Measurements from ENCODE around the gene RTN4RL1.
A peak's percentile ranks its signal among the peaks of the same experiment; 100 is the strongest.

The RTN4RL1 gene

GRCh38 chr17:2048805-2049204 lies 23.7 kb upstream of the RTN4RL1 start:
- DNase-seq = no peak

DNA sequence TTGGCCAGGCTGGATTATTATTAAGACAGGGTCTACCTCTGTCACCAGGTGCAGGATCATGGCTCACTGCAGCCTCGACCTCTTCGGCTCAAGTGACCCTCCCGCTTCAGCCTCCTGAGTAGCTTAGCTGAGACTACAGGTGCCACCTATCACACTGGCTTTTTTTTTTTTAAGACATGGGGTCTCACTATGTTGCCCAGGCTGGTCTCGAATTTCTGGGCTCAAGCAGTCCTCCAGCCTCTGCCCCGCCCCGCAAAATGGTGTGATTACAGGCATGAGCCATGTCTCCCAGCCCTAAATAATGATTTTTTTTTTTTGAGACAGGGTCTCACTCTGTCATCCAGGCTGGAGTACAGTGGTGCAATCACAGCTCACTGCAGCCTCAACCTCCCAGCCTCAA lies 22.5 kb upstream of the RTN4RL1 start:
- DNase-seq = no peak

- DNase-seq = no peak
Measured at GRCh38 chr17:2044263-2044894, 19.2 kb upstream of the RTN4RL1 start.

- no peak for DNase-seq
Measured at GRCh38 chr17:2043785-2044184, 18.7 kb upstream of the RTN4RL1 start.

- no peak for DNase-seq
Measured at GRCh38 chr17:2042933-2043332, 17.8 kb upstream of the RTN4RL1 start.

DNA sequence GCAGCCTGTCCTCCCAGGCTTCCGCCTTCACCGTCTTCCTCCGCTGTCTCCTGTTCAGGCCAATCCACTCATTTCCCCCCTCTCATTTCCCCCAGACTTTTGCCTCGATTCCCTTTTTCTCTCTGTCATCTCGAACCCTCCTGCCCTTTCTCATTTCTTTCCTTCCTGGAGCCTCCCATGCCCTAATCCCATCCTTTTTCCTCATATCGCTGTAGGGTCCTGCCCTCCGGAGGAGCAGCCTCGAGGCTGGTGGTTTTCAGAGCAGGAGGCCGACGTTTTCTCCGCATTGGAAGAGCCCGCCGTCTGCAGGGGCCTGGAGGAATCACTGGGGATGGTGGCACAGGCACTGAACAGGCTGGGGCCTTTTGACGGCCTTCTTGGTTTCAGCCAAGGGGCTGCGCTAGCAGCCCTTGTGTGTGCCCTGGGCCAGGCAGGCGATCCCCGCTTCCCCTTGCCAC lies 17.3 kb upstream of the RTN4RL1 start:
- DNase-seq = peak in 4 of 51 donors; percentile 44 to 64 (median 55)

- DNase-seq = peak; percentile 34 to 96 (median 89)
Measured at GRCh38 chr17:2041561-2042389, 16.6 kb upstream of the RTN4RL1 start, which contains the start of gene OVCA2. Gene OVCA2 (plus strand): TSS chr17:2042022. CDS start chr17:2042048, 26 bp downstream.

- DNase-seq = peak in 5 of 51 donors; percentile 28 to 79 (median 64)
Measured at GRCh38 chr17:2040942-2041560, 15.9 kb upstream of the RTN4RL1 start.

DNA sequence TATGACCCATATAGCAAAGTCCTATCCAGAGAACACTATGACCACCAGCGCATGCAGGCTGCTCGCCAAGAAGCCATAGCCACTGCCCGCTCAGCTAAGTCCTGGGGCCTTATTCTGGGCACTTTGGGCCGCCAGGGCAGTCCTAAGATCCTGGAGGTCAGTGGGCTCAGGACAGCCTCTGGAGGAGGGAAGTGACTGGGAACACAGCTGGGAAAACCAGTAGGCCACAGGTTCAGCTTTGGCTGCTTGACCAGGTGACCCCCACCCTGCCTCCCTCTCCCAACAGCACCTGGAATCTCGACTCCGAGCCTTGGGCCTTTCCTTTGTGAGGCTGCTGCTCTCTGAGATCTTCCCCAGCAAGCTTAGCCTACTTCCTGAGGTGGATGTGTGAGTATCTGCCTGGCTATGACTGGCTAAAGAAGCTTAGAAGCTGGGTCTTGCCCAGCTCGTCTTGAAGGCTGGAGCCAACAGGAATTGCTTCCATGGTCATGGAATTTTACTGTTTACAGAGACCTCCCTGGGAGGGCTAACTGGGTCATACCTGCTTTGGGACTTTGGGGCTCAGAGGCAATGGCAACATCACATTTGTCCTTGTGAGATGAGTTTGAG lies 15.2 kb upstream of the RTN4RL1 start:
- no peak for DNase-seq

- no peak for DNase-seq
Measured at GRCh38 chr17:2037155-2037554, 12.0 kb upstream of the RTN4RL1 start.

GRCh38 chr17:2035541-2036488 lies 10.7 kb upstream of the RTN4RL1 start:
- DNase-seq = peak in 2 of 51 donors; percentile 11 to 13

DNA sequence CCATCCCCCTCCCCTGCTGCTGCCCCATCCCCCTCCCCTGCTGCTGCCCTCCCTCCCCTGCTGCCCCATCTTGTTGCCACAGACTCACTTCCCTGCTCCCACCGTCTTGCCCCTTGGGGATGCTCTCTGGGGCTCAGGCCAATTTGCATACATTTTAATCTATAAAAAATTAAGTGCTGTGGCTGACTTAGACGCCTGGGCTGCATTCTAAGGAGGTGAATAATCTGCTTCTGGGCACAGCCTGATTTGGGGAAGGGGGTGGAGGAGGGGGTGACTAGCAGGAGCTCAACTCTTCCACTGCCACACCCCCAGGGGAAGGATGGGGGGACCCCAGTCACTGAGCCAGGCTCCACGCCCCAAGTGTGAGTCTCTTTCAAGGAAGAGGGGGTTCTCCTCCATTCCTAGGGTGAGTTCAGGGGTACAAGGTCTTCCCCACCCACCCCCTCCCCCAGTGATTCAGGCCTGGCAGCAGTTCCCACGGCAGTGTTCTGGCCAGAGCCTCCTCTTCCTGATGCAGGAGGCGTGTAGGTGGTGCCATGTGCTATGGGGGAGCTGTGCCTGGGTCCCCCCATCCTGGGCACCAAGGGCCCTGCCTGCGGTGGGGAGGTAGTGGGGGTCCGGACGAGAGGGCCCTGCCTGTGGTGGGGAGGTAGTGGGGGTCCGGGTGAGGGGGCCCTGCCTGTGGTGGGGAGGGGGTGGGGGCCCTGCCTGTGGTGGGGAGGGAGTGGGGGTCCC lies 9.8 kb upstream of the RTN4RL1 start:
- no peak for DNase-seq

- no peak for DNase-seq
Measured at GRCh38 chr17:2034157-2034556, 9.0 kb upstream of the RTN4RL1 start.

DNA sequence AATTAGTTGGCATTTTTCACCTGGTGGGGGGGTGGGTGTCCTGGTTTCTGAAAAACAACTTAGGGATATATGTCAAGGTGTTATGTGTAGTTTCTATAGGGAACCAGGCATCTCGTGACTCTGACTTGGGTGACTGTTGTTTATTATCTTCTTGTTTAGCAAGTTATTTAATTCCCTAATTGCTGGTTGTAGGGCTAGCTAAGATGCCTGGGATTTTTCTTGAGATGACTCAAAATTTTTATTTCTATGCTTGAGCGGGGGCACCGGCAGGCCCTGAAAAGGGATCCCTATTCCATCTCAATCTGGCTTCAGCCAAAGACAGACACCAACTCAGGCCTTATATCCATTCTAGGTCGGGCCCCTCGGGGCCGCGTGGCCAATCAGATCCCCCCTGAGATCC lies 8.0 kb upstream of the RTN4RL1 start:
- DNase-seq = no peak

DNA sequence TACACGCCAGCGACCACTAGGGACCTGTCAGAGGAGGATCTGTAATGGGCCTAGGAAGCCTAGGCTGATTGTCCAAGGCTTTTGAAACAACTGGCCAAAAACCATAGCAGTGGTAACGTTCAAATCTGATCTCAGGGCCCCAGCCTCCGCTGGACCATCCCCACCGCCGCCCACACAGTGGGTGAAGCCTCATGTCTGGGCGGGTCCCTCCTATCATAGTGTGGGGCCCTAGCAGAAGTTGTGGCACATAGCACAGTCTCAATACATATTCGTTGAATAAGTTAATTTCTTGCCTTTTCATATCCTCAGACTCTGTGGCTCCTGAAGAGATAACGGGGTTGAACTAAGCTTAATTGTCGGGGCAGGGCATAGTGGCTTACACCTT lies 5.6 kb upstream of the RTN4RL1 start:
- peak in 3 of 51 donors; percentile 28 to 38 (median 30) for DNase-seq

DNA sequence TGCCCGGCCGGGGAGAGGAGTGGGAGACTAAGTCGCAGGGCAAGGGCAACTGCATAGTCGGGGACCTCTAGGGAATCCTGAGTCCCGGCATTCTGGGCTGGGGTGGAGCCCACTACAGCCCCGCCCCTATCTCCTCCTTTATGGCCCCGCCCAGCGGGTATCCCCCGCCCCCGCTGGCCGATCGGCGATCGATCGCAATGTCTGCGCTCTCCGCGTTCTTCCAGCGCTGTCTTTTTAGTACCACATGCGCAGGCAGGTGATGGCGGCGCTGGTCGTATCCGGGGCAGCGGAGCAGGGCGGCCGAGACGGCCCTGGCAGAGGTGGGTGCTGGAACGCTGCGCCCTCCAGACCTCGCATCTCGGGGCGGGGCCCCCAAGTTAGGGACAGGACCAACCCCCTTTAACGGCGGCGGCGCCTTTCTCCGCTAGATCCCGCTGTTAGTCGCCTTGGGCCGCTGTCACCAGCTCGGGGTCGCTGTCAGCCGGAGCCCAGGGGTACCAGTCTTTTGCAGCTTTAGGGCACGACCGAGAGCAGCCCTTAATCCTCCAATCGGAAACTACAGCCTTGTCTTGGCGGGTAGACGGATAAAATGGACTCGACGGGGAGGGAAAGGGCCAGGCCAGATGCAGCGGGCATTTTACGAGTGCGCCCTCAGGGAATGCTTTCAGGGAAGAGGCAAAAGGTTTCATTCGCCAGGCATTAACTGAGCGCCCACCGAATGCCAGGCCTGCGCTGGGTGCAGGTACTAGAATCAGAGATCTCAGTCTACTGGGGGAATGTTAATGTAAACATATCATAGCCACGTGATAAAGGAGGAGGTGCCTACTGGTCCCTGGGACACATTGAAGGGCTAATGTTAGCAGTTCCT lies 5.0 kb upstream of the RTN4RL1 start, which contains the start of gene DPH1:
Gene DPH1, plus strand, starts transcription at position 243 of the 868 bp plus-strand sequence. Its CDS starts 17 bp downstream, at position 260.
- DNase-seq = peak in 49 of 51 donors; percentile 32 to 91 (median 79)

DNA sequence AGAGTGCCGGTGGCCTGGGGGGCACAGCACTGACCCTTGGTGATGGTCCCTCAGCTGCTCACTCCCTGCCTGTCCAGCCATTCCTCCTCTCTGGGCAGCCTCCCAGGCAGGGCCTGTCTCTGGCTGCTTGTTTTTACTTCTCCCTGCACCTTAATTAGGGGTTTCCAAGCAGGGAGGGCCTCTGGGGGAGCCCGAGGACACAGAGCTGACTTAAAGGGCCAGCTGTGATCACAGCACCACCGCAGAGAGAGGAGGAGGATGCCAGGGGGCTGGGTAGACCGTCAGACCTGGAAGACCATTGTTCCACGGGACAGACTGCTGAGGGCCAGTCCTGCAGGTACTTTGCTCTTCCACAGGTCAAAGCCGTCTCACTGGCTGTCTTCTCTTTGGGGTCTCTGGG lies 3.6 kb upstream of the RTN4RL1 start:
- no peak for DNase-seq

DNA sequence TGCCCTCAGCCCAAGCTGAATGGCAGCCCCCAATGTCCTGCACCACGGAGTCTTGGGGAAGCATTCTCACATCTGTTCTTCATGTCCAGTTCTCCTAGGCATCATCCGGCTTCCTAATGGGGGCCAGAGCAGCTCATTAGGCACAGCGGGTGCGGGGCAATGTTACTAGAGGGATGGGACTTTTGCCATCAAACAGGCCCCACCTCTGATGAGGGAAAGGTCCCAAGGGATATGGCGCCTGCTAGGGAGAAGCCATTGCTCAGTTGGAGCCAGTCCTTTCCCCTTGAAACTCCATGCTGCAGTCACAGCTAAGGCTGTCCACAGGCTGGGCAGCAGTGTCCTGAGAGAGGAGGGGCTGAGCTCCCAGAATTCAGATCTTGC lies 3.1 kb upstream of the RTN4RL1 start:
- no peak for DNase-seq
